HepG2 (cell line): ENCODE results near the gene TUBGCP4. TPM values are rescaled to one million over a fixed set of nuclear protein-coding genes. Genes with fewer than 3 reads are reported as not detected.

Experiments used
- ATRX ChIP-seq: sonication (generic); formaldehyde crosslinking; IDR thresholded peaks from 2 replicates; pipeline ENCODE4 v1.4.0; 2020; ENCODE audit warnings: missing genetic modification reagents, borderline replicate concordance
- CAMTA2 ChIP-seq: sonication (generic); formaldehyde crosslinking; IDR thresholded peaks from 2 replicates; pipeline ENCODE4 v1.4.0; 2020; ENCODE audit warnings: mild to moderate bottlenecking, missing genetic modification reagents, borderline replicate concordance
- DMAP1 ChIP-seq: IDR thresholded peaks from 2 replicates; pipeline ENCODE4 v1.6.1; 2016
- GLI4 ChIP-seq: sonication (generic); formaldehyde crosslinking; IDR thresholded peaks from 2 replicates; pipeline ENCODE4 v1.5.1; 2020; ENCODE audit warnings: missing genetic modification reagents, mild to moderate bottlenecking, moderate library complexity, borderline replicate concordance
- GLMP ChIP-seq: sonication (generic); formaldehyde crosslinking; IDR thresholded peaks from 2 replicates; pipeline ENCODE4 v1.9.0; 2021; ENCODE audit warnings: missing genetic modification reagents, mild to moderate bottlenecking, borderline replicate concordance
- HES4 ChIP-seq: sonication (generic); formaldehyde crosslinking; IDR thresholded peaks from 2 replicates; pipeline ENCODE4 v1.9.0; 2021; ENCODE audit warnings: mild to moderate bottlenecking, missing genetic modification reagents, borderline replicate concordance
- KAT2B ChIP-seq: fragments of 150-350 bp; IDR thresholded peaks from 2 replicates; pipeline ENCODE4 v1.6.1; 2014; ENCODE audit warnings: low read depth, low read length, borderline replicate concordance
- NRL ChIP-seq: sonication (generic); formaldehyde crosslinking; IDR thresholded peaks from 2 replicates; pipeline ENCODE4 v1.5.0; 2020; ENCODE audit warnings: missing genetic modification reagents, mild to moderate bottlenecking, moderate library complexity, borderline replicate concordance
- PAF1 ChIP-seq: IDR thresholded peaks from 2 replicates; pipeline ENCODE4 v1.6.1; 2016; ENCODE audit warnings: missing genetic modification reagents, missing compliant biosample characterization
- POLR2AphosphoS2 ChIP-seq: IDR thresholded peaks from 2 replicates; pipeline ENCODE4 v1.6.1; 2011; ENCODE audit warnings: low read depth, low read length, improper control_type of control experiment
- RAD51 ChIP-seq: fragments of 450-650 bp; IDR thresholded peaks from 2 replicates; pipeline ENCODE4 v1.6.1; 2016; ENCODE audit warnings: borderline replicate concordance
- RXRA ChIP-seq: sonication (generic); formaldehyde crosslinking; IDR thresholded peaks from 2 replicates; pipeline ENCODE4 v1.5.1; 2020; ENCODE audit warnings: missing genetic modification reagents
- SRSF4 ChIP-seq: fragments of 200-400 bp; formaldehyde crosslinking; IDR thresholded peaks from one replicate; pipeline ENCODE4 v1.6.1; 2018; ENCODE audit warnings: mild to moderate bottlenecking, low read depth, low read length, moderate library complexity; ENCODE audit not compliant: poor library complexity, severe bottlenecking
- TFDP2 ChIP-seq: sonication (generic); formaldehyde crosslinking; IDR thresholded peaks from 2 replicates; pipeline ENCODE4 v1.4.0; 2020; ENCODE audit warnings: missing genetic modification reagents
- ZBTB33 ChIP-seq: sonication (generic); formaldehyde crosslinking; IDR thresholded peaks from 2 replicates; pipeline ENCODE4 v1.4.0; 2020; ENCODE audit warnings: missing genetic modification reagents
- ZFP36L2 ChIP-seq: sonication (generic); formaldehyde crosslinking; IDR thresholded peaks from 2 replicates; pipeline ENCODE4 v1.4.0; 2020; ENCODE audit warnings: missing genetic modification reagents
- polyA plus RNA-seq, 8 experiments: library from polyadenylated mRNA; depleted of rRNA in 3 of 8; stranded (reverse) in 7 of 8; unstranded in 1 of 8; fragments of >200 nt; fragmentation: Illumina TruSeq in 4 of 8; extraction: Trizol in 4 of 8; gene quantifications; 2 replicates each; pipeline versions ENCODE4 v1.2.1 to v1.2.3, GENCODE V29; 2011 to 2016; ENCODE audit warnings: low read depth in 4 of 8, missing spikeins in 1 of 8, mixed read lengths in 1 of 8; ENCODE audit not compliant: insufficient read depth in 1 of 8
- total RNA-seq, 5 experiments: library from RNA; depleted of rRNA; stranded (reverse); fragments of >200 nt; fragmentation: Illumina TruSeq; extraction: Trizol; gene quantifications; 2 replicates each; pipeline ENCODE4 v1.2.3, GENCODE V29; 2016; ENCODE audit warnings: low read depth in 1 of 5
- TF ChIP-seq, protein P1 (sequence below): IDR thresholded peaks from 2 replicates; pipeline ENCODE4 v1.6.1; 2016; ENCODE audit warnings: low read depth, borderline replicate concordance
- TF ChIP-seq, protein P2 (sequence below): sonication (generic); formaldehyde crosslinking; IDR thresholded peaks from 2 replicates; pipeline ENCODE4 v1.5.1; 2020; ENCODE audit warnings: mild to moderate bottlenecking, missing genetic modification reagents
- TF ChIP-seq, protein P3 (sequence below): sonication (generic); formaldehyde crosslinking; IDR thresholded peaks from 2 replicates; pipeline ENCODE4 v1.8.0; 2022; ENCODE audit warnings: mild to moderate bottlenecking, missing genetic modification reagents; ENCODE audit not compliant: insufficient replicate concordance

The TUBGCP4 gene
- total and polyA plus RNA-seq, 2 of the 13 experiments (the other 11 are each of a cell fraction or from before 2014, with no cell fraction given), result 15.0 to 20.5 TPM

DNA sequence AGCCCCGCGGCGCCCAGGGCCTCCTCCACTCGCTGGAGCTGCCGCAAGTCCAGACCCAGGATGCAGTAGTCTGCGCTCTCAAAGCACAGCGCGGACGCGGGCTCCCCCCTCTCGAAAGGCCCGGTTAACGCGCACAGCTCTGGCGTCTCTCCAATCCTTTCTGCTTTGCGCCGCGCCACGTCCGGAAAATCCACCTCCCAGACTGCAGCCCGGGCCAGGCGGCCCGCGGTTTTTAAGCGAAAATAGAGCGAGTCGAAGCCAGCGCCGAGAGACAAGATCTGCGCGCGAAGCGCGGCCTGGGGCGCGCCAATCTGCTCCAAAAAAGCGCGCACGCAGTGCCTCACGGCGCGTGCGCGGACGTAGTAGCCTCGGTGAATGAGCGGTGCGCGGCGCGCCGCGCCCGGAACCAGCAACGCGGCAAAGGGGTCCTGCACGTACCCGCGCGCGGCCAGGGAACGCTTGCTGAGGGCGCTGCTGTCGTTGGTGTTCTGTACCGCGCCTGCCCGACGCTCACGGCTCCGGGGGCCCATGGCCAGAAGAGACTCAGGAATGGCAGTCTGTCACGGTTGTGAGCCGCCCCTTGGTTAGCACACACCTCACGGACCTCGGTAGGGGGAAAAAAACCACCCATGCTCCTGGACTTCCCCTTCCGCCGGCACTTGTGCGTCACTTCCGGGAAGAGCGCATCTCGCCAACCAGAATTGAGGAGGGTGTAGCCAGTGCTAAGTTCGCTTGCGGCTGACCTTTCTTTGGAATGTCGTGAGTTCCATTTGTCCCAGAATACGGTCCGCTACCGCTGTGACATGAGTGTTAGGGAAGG lies 40.7 kb upstream of the TUBGCP4 start, which contains the start of gene LCMT2 (continued):
- no peak for TF ChIP-seq KAT2B
- no peak for TF ChIP-seq PAF1 (CRISPR knock-in tag)
- TF ChIP-seq DMAP1 (CRISPR knock-in tag), result peak; percentile 98
- TF ChIP-seq NRL (CRISPR knock-in tag), result peak; percentile 35; the same call in 1 of the 2 replicates
- TF ChIP-seq RAD51, result no peak
- TF ChIP-seq TFDP2, result peak; percentile 93
- TF ChIP-seq ATRX (CRISPR knock-in tag), result no peak
- TF ChIP-seq, protein P1, sequence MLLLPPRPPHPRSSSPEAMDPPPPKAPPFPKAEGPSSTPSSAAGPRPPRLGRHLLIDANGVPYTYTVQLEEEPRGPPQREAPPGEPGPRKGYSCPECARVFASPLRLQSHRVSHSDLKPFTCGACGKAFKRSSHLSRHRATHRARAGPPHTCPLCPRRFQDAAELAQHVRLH (CRISPR knock-in tag), result peak; percentile 25; the same call in 1 of the 2 replicates
- TF ChIP-seq HES4 (CRISPR knock-in tag), result peak; percentile 92
- no peak for TF ChIP-seq POLR2AphosphoS2
- no peak for TF ChIP-seq ZBTB33
- TF ChIP-seq RXRA (CRISPR knock-in tag), result peak; percentile 57; the same call in 1 of the 2 replicates
- peak; percentile 70; the same call in 1 of the 2 replicates for TF ChIP-seq GLI4 (CRISPR knock-in tag)
- TF ChIP-seq CAMTA2 (CRISPR knock-in tag), result peak; percentile 94
- TF ChIP-seq, protein P2, sequence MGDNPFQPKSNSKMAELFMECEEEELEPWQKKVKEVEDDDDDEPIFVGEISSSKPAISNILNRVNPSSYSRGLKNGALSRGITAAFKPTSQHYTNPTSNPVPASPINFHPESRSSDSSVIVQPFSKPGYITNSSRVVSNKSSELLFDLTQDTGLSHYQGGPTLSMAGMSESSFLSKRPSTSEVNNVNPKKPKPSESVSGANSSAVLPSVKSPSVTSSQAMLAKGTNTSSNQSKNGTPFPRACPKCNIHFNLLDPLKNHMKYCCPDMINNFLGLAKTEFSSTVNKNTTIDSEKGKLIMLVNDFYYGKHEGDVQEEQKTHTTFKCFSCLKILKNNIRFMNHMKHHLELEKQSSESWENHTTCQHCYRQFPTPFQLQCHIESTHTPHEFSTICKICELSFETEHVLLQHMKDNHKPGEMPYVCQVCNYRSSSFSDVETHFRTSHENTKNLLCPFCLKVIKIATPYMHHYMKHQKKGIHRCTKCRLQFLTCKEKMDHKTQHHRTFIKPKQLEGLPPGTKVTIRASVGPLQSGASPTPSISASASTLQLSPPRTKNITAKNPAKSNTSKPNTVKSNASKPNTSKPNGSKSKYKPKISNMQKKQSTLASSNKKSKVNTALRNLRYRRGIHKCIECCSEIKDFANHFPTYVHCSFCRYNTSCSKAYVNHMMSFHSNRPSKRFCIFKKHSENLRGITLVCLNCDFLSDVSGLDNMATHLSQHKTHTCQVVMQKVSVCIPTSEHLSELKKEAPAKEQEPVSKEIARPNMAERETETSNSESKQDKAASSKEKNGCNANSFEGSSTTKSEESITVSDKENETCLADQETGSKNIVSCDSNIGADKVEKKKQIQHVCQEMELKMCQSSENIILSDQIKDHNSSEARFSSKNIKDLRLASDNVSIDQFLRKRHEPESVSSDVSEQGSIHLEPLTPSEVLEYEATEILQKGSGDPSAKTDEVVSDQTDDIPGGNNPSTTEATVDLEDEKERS (CRISPR knock-in tag), result peak; percentile 62; the same call in 1 of the 2 replicates
- TF ChIP-seq GLMP (CRISPR knock-in tag), result no peak
- TF ChIP-seq, protein P3, sequence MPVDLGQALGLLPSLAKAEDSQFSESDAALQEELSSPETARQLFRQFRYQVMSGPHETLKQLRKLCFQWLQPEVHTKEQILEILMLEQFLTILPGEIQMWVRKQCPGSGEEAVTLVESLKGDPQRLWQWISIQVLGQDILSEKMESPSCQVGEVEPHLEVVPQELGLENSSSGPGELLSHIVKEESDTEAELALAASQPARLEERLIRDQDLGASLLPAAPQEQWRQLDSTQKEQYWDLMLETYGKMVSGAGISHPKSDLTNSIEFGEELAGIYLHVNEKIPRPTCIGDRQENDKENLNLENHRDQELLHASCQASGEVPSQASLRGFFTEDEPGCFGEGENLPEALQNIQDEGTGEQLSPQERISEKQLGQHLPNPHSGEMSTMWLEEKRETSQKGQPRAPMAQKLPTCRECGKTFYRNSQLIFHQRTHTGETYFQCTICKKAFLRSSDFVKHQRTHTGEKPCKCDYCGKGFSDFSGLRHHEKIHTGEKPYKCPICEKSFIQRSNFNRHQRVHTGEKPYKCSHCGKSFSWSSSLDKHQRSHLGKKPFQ (CRISPR knock-in tag), result no peak
- 0 out of 2 replicates have a peak, but pooled peaks have one; percentile 27 for TF ChIP-seq ZFP36L2 (CRISPR knock-in tag)
- TF ChIP-seq SRSF4, result no peak
